ENCODE measurements around the gene CCDC69. TPM values are rescaled to one million over a fixed set of nuclear protein-coding genes. Genes with fewer than 3 reads are reported as not detected.

CCDC69 gene
- polyA plus RNA-seq, 2 of the 4 experiments (the other 2 are of a cell fraction), result 2.9 to 3.0 TPM

DNA sequence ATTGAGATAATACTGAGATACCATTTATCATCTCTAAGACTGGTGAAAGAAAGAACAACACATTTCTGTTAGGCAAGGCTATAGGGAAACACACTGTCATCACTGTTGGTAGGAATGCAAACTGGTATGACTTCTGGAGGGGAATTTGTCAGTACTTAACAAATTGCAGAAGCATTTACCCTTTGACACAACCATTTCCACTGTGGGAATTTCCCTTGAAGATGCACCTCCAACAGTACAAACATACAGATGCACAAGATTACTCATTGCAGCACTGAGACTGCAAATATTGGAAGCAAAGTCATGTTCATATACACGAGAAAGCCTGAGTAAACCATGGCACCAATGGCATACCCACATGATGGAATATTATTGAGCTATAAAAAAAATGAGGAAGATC lies 46.7 kb upstream of the CCDC69 start:
- DNase-seq (ENCODE audit: low read depth in 1 of 2, low spot score in 1 of 2) (peak; percentile 21 to 35), FAIRE-seq (no peak), ATAC-seq (peak in 1 of 2 experiments; percentile 65; a peak in 3 of 6 replicates)
- TF ChIP-seq FOSL2 (IDR thresholded peaks at IDR 0.05) (no peak), FOSL2 (CRISPR knock-in tag; IDR thresholded peaks at IDR 0.05) (peak; percentile 10; the same call in 1 of the 2 replicates), KDM5A (IDR thresholded peaks at IDR 0.05) (no peak)
- Histone ChIP-seq H3K27ac (no peak overlapping the region), H3K9me3 (no peaks in the 10 kb centered on the region), H3K4me2 (no peak overlapping the region), H3K4me1 (no peaks in the 10 kb centered on the region), H3K4me3 (no peak overlapping the region)
- ChIA-PET CTCF (interaction anchor here (1.1 kb wide), 1 partner anchor 12 kb away, joined by 3 read pairs; no protein-coding TSS in a partner anchor), POLR2A (no interaction called here)
- 4% methylated on average over 1 of the region's 1 CpG for WGBS (ENCODE audit: missing lambda C conversion rate)

DNA sequence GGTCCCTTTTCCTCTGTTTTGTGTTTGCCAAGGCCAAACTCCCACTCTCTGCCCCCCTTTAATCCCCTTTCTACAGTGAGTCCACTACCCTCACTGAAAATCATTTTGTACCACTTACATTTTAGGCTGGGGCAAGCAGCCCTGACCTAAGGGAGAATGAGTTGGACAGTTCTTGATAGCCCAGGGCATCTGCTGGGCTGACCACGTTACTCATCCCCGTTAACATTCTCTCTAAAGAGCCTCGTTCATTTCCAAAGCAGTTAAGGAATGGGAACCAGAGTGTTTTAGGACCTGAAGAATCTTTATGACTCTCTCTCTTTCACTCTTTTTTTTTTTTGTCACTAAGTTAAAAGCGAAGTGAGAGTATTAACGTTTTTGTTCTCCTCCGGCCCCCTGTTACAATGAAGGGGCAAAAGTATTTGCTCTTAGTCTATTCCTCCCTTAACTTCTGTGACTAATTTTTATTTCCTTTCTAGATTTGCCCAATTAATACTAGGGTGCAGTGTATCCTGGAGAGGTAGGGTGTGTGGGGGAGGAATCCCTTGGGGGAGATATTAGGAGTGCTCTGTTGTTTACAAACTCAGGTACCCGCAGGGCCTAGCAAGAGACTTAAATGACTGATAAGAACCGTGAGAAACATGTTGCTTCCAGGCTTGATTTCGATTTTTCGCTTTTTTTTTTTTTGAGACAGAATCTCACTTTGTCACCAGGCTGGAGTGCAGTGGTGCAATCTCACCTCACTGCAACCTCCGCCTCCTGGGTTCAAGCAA lies 43.8 kb upstream of the CCDC69 start:
- WGBS (ENCODE audit: missing lambda C conversion rate), result 81% methylated on average over 11 of the region's 11 CpGs
- H3K4me1 ChIP-seq, result peaks cover 8% of the 10 kb centered on the region; the same call in 1 of the 3 replicates
- no peak for DNase-seq (ENCODE audit: low read depth in 1 of 2, low spot score in 1 of 2)
- ATAC-seq, result no peak
- ChIA-PET CTCF (no interaction called here), POLR2A (no interaction called here)
- H3K27ac ChIP-seq, result no peak overlapping the region
- no peak overlapping the region for H3K4me3 ChIP-seq
- no peak overlapping the region for H3K4me2 ChIP-seq
- FAIRE-seq, result no peak
- TF ChIP-seq HOXA7 (CRISPR knock-in tag; IDR thresholded peaks at IDR 0.05) (no peak), CEBPB (IDR thresholded peaks at IDR 0.05) (no peak), RNF2 (IDR thresholded peaks at IDR 0.05; ENCODE audit: borderline replicate concordance, low read depth) (no peak), SMC3 (IDR thresholded peaks at IDR 0.05) (no peak), ZSCAN20 (CRISPR knock-in tag; IDR thresholded peaks at IDR 0.05) (no peak), NPAS2 (CRISPR knock-in tag; IDR thresholded peaks at IDR 0.05; ENCODE audit: borderline replicate concordance) (no peak), ZC3H11A (IDR thresholded peaks at IDR 0.05) (no peak), PHF8 (IDR thresholded peaks at IDR 0.05; ENCODE audit: borderline replicate concordance, low read depth) (no peak), RAD21 (conservative IDR thresholded peaks at IDR 0.05 in 1 of 2, IDR thresholded peaks at IDR 0.05 in 1 of 2) (no peak), HDAC2 (IDR thresholded peaks at IDR 0.05) (no peak)
- TF ChIP-seq, protein P1, sequence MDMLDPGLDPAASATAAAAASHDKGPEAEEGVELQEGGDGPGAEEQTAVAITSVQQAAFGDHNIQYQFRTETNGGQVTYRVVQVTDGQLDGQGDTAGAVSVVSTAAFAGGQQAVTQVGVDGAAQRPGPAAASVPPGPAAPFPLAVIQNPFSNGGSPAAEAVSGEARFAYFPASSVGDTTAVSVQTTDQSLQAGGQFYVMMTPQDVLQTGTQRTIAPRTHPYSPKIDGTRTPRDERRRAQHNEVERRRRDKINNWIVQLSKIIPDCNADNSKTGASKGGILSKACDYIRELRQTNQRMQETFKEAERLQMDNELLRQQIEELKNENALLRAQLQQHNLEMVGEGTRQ (IDR thresholded peaks at IDR 0.05), result no peak
- TF ChIP-seq, protein P2, sequence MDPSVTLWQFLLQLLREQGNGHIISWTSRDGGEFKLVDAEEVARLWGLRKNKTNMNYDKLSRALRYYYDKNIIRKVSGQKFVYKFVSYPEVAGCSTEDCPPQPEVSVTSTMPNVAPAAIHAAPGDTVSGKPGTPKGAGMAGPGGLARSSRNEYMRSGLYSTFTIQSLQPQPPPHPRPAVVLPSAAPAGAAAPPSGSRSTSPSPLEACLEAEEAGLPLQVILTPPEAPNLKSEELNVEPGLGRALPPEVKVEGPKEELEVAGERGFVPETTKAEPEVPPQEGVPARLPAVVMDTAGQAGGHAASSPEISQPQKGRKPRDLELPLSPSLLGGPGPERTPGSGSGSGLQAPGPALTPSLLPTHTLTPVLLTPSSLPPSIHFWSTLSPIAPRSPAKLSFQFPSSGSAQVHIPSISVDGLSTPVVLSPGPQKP (IDR thresholded peaks at IDR 0.05; ENCODE audit: low read depth, low read length), result no peak
- TF ChIP-seq, protein P3, sequence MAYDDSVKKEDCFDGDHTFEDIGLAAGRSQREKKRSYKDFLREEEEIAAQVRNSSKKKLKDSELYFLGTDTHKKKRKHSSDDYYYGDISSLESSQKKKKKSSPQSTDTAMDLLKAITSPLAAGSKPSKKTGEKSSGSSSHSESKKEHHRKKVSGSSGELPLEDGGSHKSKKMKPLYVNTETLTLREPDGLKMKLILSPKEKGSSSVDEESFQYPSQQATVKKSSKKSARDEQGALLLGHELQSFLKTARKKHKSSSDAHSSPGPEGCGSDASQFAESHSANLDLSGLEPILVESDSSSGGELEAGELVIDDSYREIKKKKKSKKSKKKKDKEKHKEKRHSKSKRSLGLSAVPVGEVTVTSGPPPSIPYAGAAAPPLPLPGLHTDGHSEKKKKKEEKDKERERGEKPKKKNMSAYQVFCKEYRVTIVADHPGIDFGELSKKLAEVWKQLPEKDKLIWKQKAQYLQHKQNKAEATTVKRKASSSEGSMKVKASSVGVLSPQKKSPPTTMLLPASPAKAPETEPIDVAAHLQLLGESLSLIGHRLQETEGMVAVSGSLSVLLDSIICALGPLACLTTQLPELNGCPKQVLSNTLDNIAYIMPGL (CRISPR knock-in tag; IDR thresholded peaks at IDR 0.05; ENCODE audit: borderline replicate concordance), result no peak
- no peaks in the 10 kb centered on the region for H3K9me3 ChIP-seq

DNA sequence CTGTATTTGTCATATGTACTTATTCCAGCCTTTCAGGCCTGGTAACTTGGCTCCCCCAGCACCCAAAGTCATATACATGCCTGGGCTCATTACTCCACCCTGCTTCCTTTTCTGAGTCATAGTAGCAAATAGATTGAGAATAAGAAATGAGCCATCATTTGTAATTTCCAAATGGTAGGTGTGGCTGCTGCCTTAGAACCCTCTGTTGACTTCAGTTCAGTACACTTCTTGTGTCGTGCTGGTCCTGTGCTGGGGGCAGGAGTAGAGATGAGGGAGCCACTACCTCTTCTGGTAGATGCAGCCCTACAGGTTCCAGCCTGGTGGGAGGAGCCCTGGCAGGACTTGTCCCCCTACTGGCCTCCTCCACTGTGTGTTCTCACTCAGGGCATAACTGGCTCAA lies 40.2 kb upstream of the CCDC69 start:
- Histone ChIP-seq H3K4me1 (peaks cover 8% of the 10 kb centered on the region; the same call in 1 of the 3 replicates), H3K4me3 (no peak overlapping the region), H3K4me2 (no peak overlapping the region), H3K9me3 (no peaks in the 10 kb centered on the region), H3K27ac (no peak overlapping the region)
- ChIA-PET CTCF (interaction anchor here (1.3 to 1.9 kb wide), 2 partner anchors 15 to 99 kb away, joined by 4 read pairs; no protein-coding TSS in a partner anchor), POLR2A (no interaction called here)
- FAIRE-seq, result no peak
- no peak for DNase-seq (ENCODE audit: low read depth in 1 of 2, low spot score in 1 of 2)
- ATAC-seq, result peak; percentile 50 to 58; a peak in 4 of 6 replicates
- WGBS (ENCODE audit: missing lambda C conversion rate), result 13% methylated on average over 1 of the region's 1 CpG
- TF ChIP-seq TP53 (CRISPR knock-in tag; IDR thresholded peaks at IDR 0.05), result no peak
- no peak for TF ChIP-seq FOXS1 (CRISPR knock-in tag; IDR thresholded peaks at IDR 0.05)
- no peak for TF ChIP-seq ZSCAN20 (CRISPR knock-in tag; IDR thresholded peaks at IDR 0.05)
- TF ChIP-seq BHLHE40 (IDR thresholded peaks at IDR 0.05; ENCODE audit: low read depth, low read length), result no peak
- TF ChIP-seq MAFK (IDR thresholded peaks at IDR 0.05; ENCODE audit: partially characterized antibody), result no peak
- no peak for TF ChIP-seq KDM5A (IDR thresholded peaks at IDR 0.05)
- TF ChIP-seq, protein P4, sequence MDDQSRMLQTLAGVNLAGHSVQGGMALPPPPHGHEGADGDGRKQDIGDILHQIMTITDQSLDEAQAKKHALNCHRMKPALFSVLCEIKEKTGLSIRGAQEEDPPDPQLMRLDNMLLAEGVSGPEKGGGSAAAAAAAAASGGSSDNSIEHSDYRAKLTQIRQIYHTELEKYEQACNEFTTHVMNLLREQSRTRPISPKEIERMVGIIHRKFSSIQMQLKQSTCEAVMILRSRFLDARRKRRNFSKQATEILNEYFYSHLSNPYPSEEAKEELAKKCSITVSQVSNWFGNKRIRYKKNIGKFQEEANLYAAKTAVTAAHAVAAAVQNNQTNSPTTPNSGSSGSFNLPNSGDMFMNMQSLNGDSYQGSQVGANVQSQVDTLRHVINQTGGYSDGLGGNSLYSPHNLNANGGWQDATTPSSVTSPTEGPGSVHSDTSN (IDR thresholded peaks at IDR 0.05), result no peak
- TF ChIP-seq, protein P5, sequence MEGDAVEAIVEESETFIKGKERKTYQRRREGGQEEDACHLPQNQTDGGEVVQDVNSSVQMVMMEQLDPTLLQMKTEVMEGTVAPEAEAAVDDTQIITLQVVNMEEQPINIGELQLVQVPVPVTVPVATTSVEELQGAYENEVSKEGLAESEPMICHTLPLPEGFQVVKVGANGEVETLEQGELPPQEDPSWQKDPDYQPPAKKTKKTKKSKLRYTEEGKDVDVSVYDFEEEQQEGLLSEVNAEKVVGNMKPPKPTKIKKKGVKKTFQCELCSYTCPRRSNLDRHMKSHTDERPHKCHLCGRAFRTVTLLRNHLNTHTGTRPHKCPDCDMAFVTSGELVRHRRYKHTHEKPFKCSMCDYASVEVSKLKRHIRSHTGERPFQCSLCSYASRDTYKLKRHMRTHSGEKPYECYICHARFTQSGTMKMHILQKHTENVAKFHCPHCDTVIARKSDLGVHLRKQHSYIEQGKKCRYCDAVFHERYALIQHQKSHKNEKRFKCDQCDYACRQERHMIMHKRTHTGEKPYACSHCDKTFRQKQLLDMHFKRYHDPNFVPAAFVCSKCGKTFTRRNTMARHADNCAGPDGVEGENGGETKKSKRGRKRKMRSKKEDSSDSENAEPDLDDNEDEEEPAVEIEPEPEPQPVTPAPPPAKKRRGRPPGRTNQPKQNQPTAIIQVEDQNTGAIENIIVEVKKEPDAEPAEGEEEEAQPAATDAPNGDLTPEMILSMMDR (IDR thresholded peaks at IDR 0.05), result no peak
- no peak for TF ChIP-seq EP300 (IDR thresholded peaks at IDR 0.05)
- TF ChIP-seq HEYL (CRISPR knock-in tag; IDR thresholded peaks at IDR 0.05), result no peak
- TF ChIP-seq SMC3 (IDR thresholded peaks at IDR 0.05), result no peak
- no peak for TF ChIP-seq ZFP36 (IDR thresholded peaks at IDR 0.05; ENCODE audit: borderline replicate concordance, partially characterized antibody)
- TF ChIP-seq, protein P1 (IDR thresholded peaks at IDR 0.05), result no peak
